Breast epithelium (tissue), 3 donors: ENCODE data around the gene CPEB3.
"Not testable (repeated sequence)": the region's sequence is repeated elsewhere in the genome, so short reads cannot be mapped to it uniquely, and the experiment has no call there.

Experiments used
- POLR2A ChIP-seq: fragments of 450-650 bp; IDR thresholded peaks from one replicate; pipeline ENCODE4 v1.6.1; 2016; ENCODE audit warnings: antibody characterized with exemption, mild to moderate bottlenecking, moderate library complexity
- TF ChIP-seq, protein P1 (sequence below), 3 donors: fragments of 450-650 bp; IDR thresholded peaks; one replicate each; pipeline ENCODE4 v1.5.1; 2016 to 2017; ENCODE audit warnings: antibody characterized with exemption in 3 of 3, mild to moderate bottlenecking in 3 of 3, moderate library complexity in 3 of 3

DNA sequence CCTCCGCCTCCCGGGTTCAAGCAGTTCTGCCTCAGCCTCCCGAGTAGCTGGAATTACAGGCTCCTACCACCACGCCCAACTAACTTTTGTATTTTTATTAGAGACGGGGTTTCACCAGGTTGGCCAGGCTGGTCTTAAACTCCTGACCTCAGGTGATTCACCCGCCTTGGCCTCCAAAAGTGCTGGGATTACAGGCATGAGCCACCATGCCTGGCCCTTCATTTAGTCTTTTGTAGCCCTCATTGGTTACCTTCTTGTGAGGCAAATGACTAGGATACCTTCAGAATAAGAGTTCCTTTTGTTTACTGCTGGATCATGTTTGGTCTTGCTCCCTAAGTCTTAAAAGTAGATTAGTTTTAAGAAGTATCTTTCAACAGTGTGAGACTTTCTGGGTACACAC, 39.0 kb upstream of the CPEB3 start:
- not testable (repeated sequence) for TF ChIP-seq POLR2A
- TF ChIP-seq, protein P1, sequence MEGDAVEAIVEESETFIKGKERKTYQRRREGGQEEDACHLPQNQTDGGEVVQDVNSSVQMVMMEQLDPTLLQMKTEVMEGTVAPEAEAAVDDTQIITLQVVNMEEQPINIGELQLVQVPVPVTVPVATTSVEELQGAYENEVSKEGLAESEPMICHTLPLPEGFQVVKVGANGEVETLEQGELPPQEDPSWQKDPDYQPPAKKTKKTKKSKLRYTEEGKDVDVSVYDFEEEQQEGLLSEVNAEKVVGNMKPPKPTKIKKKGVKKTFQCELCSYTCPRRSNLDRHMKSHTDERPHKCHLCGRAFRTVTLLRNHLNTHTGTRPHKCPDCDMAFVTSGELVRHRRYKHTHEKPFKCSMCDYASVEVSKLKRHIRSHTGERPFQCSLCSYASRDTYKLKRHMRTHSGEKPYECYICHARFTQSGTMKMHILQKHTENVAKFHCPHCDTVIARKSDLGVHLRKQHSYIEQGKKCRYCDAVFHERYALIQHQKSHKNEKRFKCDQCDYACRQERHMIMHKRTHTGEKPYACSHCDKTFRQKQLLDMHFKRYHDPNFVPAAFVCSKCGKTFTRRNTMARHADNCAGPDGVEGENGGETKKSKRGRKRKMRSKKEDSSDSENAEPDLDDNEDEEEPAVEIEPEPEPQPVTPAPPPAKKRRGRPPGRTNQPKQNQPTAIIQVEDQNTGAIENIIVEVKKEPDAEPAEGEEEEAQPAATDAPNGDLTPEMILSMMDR (IDR thresholded peaks at IDR 0.05): not testable (repeated sequence)
